ENCODE results near the gene MRPL44. TPM values are rescaled to one million over a fixed set of nuclear protein-coding genes. Genes with fewer than 3 reads are reported as not detected.

Gene MRPL44
- total RNA-seq, 2 experiments from 2014 or later: 39.1 to 41.3 TPM

GRCh38 chr2:223956300-223956699, 963 bp upstream of the MRPL44 start:
- CTCF ChIA-PET: interaction anchor here (2.3 kb wide), 1 partner anchor 38 kb away, joined by 8 read pairs; no protein-coding TSS in a partner anchor
- peak; percentile 28 for DNase-seq
- Mint-ChIP-seq H3K27ac (peak overlapping the region; percentile 50), H3K4me1 (ENCODE audit: low read depth) (peaks cover 74% of the 10 kb centered on the region), H3K36me3 (ENCODE audit: low read depth) (peaks cover 15% of the 10 kb centered on the region), H3K9me3 (no peaks in the 10 kb centered on the region), H3K4me3 (peak overlapping the region; percentile 19), H3K27me3 (ENCODE audit: low read depth) (no peaks in the 10 kb centered on the region)
- intact Hi-C loops (cut with micrococcal nuclease): loop anchor here (2.0 to 10.0 kb wide), 7 partner anchors 174 to 1091 kb away; partner anchors contain the start of genes ACSL3 and CUL3

DNA sequence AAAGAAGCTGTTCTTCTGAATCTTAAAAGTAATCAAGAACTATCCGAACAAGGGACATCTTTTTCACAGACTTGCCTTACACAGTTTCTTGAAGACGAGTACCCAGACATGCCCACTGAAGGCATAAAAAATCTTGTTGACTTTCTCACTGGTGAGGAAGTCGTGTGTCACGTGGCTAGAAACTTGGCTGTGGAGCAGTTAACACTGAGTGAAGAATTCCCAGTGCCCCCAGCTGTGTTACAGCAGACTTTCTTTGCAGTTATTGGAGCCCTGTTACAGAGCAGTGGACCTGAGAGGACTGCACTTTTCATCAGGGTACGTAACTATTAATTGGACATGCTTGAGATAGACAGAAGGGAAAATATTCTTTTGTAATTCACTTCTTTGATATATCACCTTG, 2.4 kb downstream of the MRPL44 start:
- Mint-ChIP-seq H3K4me3 (peak overlapping the region; percentile 13), H3K27me3 (ENCODE audit: low read depth) (no peaks in the 10 kb centered on the region), H3K27ac (peak overlapping the region; percentile 7), H3K36me3 (ENCODE audit: low read depth) (peaks cover 18% of the 10 kb centered on the region), H3K4me1 (ENCODE audit: low read depth) (peaks cover 73% of the 10 kb centered on the region), H3K9me3 (no peaks in the 10 kb centered on the region)
- intact Hi-C loops (cut with micrococcal nuclease): loop anchor here (5.0 to 10.0 kb wide), 6 partner anchors 177 to 1095 kb away; partner anchors contain the start of gene ACSL3
- CTCF ChIA-PET: interaction anchor here (4.3 kb wide), 1 partner anchor 11 kb away, joined by 35 read pairs; no protein-coding TSS in a partner anchor
- no peak for DNase-seq

GRCh38 chr2:223967981-223968380, 10.7 kb downstream of the MRPL44 start:
- CTCF ChIA-PET: interaction anchor here (0.6 to 6.2 kb wide), 5 partner anchors 20 to 317 kb away, joined by 3 to 187 read pairs (median 19); no protein-coding TSS in a partner anchor
- Mint-ChIP-seq H3K9me3 (no peaks in the 10 kb centered on the region), H3K27me3 (ENCODE audit: low read depth) (no peaks in the 10 kb centered on the region), H3K36me3 (ENCODE audit: low read depth) (peaks cover 12% of the 10 kb centered on the region), H3K27ac (no peak overlapping the region), H3K4me3 (no peak overlapping the region), H3K4me1 (ENCODE audit: low read depth) (peaks cover 19% of the 10 kb centered on the region)
- DNase-seq: no peak
- intact Hi-C loops (cut with micrococcal nuclease): loop anchor here (5.0 kb wide), 1 partner anchor 996 kb away; no protein-coding TSS in a partner anchor

GRCh38 chr2:223969315-223969714, 12.1 kb downstream of the MRPL44 start:
- DNase-seq: no peak
- H3K9me3 Mint-ChIP-seq: no peaks in the 10 kb centered on the region
- CTCF ChIA-PET: interaction anchor here (0.5 to 6.2 kb wide), 27 partner anchors 8 to 403 kb away, joined by 3 to 187 read pairs (median 4); partner anchors contain the start of gene SERPINE2
- peaks cover 14% of the 10 kb centered on the region for H3K4me1 Mint-ChIP-seq (ENCODE audit: low read depth)
- intact Hi-C loops (cut with micrococcal nuclease): loop anchor here (5.0 kb wide), 1 partner anchor 997 kb away; no protein-coding TSS in a partner anchor
- H3K4me3 Mint-ChIP-seq: no peak overlapping the region
- H3K36me3 Mint-ChIP-seq (ENCODE audit: low read depth): peaks cover 8% of the 10 kb centered on the region
- no peaks in the 10 kb centered on the region for H3K27me3 Mint-ChIP-seq (ENCODE audit: low read depth)
- no peak overlapping the region for H3K27ac Mint-ChIP-seq

DNA sequence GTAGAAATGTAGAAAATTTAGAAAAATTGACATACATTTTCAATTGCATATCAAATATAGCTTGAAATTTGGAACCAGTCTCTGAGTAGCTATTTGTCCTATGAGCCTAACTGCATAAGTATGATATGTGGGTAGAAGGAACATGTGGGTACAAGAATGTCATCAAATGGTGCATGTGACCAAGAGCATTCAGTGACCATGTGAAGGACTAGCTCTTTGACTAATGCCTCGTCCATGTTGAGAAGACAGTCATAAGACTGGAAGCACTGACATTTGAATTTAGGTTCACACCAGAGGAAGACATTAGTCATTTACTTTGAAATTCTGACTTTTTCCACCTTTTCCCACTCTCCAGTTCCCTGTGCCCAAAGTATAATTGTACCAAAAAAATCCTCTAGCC, 12.6 kb downstream of the MRPL44 start:
- Mint-ChIP-seq H3K36me3 (ENCODE audit: low read depth) (peaks cover 8% of the 10 kb centered on the region), H3K9me3 (no peaks in the 10 kb centered on the region), H3K27ac (no peak overlapping the region), H3K4me3 (no peak overlapping the region), H3K27me3 (ENCODE audit: low read depth) (no peaks in the 10 kb centered on the region), H3K4me1 (ENCODE audit: low read depth) (peaks cover 11% of the 10 kb centered on the region)
- CTCF ChIA-PET: interaction anchor here (0.5 to 6.2 kb wide), 43 partner anchors 9 to 430 kb away, joined by 3 to 187 read pairs (median 4); partner anchors contain the start of genes MRPL44 and SERPINE2
- no peak for DNase-seq
- intact Hi-C loops (cut with micrococcal nuclease): loop anchor here (1.0 to 5.0 kb wide), 11 partner anchors 23 to 998 kb away; partner anchors contain the start of gene SERPINE2

DNA sequence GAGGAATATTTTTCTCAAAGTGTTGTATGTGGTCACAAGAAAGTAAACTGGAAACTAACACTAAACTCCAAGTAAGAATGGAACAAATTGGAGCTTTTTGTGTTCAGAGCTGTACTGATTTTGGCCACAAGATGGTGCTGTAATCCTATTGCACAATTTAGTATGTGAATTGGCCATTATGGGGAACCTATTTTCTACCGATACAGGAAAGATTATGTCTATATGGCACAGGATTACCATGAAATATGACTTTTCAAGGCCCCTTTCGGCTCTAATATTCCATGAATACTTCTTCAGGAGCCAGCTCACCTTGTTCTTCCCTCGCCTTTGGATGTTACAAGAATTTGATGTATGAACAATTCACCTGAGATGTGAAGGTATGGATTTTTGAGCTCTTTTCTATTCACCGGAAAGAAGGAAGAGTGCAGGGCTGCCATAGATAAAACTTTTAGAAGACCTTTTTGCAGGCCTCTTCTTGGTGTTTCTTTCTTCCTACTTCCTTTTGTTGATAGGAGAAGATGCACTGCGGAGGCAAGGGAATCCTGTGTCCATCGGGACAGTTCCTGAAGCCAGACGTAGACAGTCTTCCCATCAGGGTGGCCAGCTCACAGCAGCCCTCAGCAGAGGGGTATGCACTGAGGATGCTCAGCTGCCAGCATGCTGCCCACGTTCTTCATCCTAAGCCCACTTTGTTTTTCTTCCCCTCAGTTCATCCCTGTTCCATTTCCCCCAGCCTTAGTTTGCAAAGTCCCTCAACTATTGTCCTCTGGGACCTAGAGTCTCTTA, 13.3 kb downstream of the MRPL44 start:
- no peak overlapping the region for H3K27ac Mint-ChIP-seq

GRCh38 chr2:223971731-223972130, 14.5 kb downstream of the MRPL44 start:
- Mint-ChIP-seq H3K36me3 (ENCODE audit: low read depth) (peaks cover 4% of the 10 kb centered on the region), H3K27ac (no peak overlapping the region), H3K27me3 (ENCODE audit: low read depth) (no peaks in the 10 kb centered on the region), H3K4me3 (no peak overlapping the region), H3K9me3 (no peaks in the 10 kb centered on the region), H3K4me1 (ENCODE audit: low read depth) (peaks cover 7% of the 10 kb centered on the region)
- DNase-seq: no peak
- intact Hi-C loops (cut with micrococcal nuclease): loop anchor here (5.0 kb wide), 2 partner anchors 171 to 811 kb away; no protein-coding TSS in a partner anchor
- CTCF ChIA-PET: interaction anchor here (0.6 to 6.2 kb wide), 15 partner anchors 8 to 398 kb away, joined by 3 to 187 read pairs (median 7); no protein-coding TSS in a partner anchor

More for the DNA sequence above, 13.3 kb downstream of the MRPL44 start:
- CTCF ChIA-PET: interaction anchor here (0.6 to 6.2 kb wide), 49 partner anchors 9 to 430 kb away, joined by 3 to 187 read pairs (median 4); partner anchors contain the start of genes MRPL44 and SERPINE2
- peak; percentile 77 for DNase-seq
- Mint-ChIP-seq H3K4me3 (no peak overlapping the region), H3K9me3 (no peaks in the 10 kb centered on the region), H3K4me1 (ENCODE audit: low read depth) (peaks cover 11% of the 10 kb centered on the region), H3K36me3 (ENCODE audit: low read depth) (peaks cover 7% of the 10 kb centered on the region), H3K27me3 (ENCODE audit: low read depth) (no peaks in the 10 kb centered on the region)
- intact Hi-C loops (cut with micrococcal nuclease): loop anchor here (1.0 to 5.0 kb wide), 10 partner anchors 23 to 812 kb away; partner anchors contain the start of gene SERPINE2

DNA sequence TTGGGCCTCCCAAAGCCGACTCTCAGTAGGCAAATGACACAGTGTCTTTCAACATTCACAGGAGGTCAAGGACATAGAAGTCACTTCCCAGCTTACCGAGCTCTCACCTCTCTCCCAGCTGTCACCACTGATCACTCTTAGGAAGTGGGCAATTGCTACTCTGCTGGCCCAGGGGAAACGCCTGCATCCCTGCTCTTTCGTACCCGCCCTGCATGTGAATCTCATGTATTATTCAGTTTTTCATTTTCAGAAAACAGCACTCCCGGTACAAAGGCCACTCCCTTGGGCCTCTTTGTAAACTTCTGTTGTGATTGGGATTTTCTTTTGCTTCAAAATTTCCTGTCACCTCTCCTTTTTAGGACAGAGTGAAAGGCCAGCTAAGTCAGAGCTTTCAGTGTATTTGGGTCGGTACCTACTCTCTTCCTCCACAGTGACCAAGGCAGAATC, 15.4 kb downstream of the MRPL44 start:
- Mint-ChIP-seq H3K36me3 (ENCODE audit: low read depth) (peaks cover 4% of the 10 kb centered on the region), H3K9me3 (no peaks in the 10 kb centered on the region), H3K27me3 (ENCODE audit: low read depth) (no peaks in the 10 kb centered on the region), H3K27ac (no peak overlapping the region), H3K4me3 (no peak overlapping the region), H3K4me1 (ENCODE audit: low read depth) (peaks cover 3% of the 10 kb centered on the region)
- DNase-seq: no peak
- intact Hi-C loops (cut with micrococcal nuclease): loop anchor here (5.0 kb wide), 2 partner anchors 170 to 810 kb away; no protein-coding TSS in a partner anchor
- CTCF ChIA-PET: interaction anchor here (1.0 to 6.2 kb wide), 7 partner anchors 20 to 397 kb away, joined by 3 to 187 read pairs (median 3); no protein-coding TSS in a partner anchor

GRCh38 chr2:223973606-223974005, 16.3 kb downstream of the MRPL44 start:
- Mint-ChIP-seq H3K36me3 (ENCODE audit: low read depth) (peaks cover 4% of the 10 kb centered on the region), H3K27me3 (ENCODE audit: low read depth) (no peaks in the 10 kb centered on the region), H3K4me3 (no peak overlapping the region), H3K27ac (no peak overlapping the region), H3K4me1 (ENCODE audit: low read depth) (peaks cover 3% of the 10 kb centered on the region), H3K9me3 (no peaks in the 10 kb centered on the region)
- CTCF ChIA-PET: interaction anchor here (0.6 to 1.3 kb wide), 2 partner anchors 19 to 294 kb away, joined by 3 read pairs; no protein-coding TSS in a partner anchor
- DNase-seq: no peak
- intact Hi-C loops (cut with micrococcal nuclease): loop anchor here (5.0 kb wide), 2 partner anchors 169 to 809 kb away; no protein-coding TSS in a partner anchor

DNA sequence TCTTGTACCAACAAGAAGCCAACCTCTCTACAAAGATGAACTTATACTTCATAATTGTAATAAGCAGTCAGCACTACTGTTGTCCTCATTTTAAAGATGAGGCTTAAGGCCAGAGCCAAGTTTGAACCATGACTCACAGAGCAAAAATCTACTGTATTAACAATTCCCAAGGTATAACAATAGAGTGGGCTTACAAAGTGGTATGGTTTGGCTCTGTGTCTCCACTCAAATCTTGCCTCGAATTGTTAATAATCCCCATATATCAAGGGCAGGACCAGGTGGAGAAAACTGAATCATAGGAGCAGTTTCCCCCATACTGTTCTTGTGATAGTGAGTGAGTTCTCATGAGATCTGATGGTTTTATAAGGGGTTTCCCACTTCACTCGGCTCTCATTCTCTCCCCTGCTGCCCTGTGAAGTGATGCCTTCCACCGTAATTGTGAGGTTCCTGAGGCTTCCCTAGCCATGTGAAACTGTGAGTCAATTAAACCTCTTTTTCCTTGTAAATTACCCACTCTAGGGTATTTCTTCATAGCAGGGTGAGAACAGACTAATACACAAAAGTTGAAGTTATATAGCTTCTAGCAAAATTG, 19.5 kb downstream of the MRPL44 start:
- no peak overlapping the region for H3K4me3 Mint-ChIP-seq
- no peaks in the 10 kb centered on the region for H3K4me1 Mint-ChIP-seq (ENCODE audit: low read depth)
- H3K36me3 Mint-ChIP-seq (ENCODE audit: low read depth): peaks cover 2% of the 10 kb centered on the region
- CTCF ChIA-PET: interaction anchor here (1.2 kb wide), 1 partner anchor 308 kb away, joined by 4 read pairs; no protein-coding TSS in a partner anchor
- H3K9me3 Mint-ChIP-seq: no peaks in the 10 kb centered on the region
- no peaks in the 10 kb centered on the region for H3K27me3 Mint-ChIP-seq (ENCODE audit: low read depth)
- no peak for DNase-seq
- intact Hi-C loops (cut with micrococcal nuclease): no loop called here
- H3K27ac Mint-ChIP-seq: no peak overlapping the region

GRCh38 chr2:223978451-223978850, 21.2 kb downstream of the MRPL44 start:
- H3K27ac Mint-ChIP-seq: no peak overlapping the region
- H3K4me3 Mint-ChIP-seq: no peak overlapping the region
- H3K9me3 Mint-ChIP-seq: no peaks in the 10 kb centered on the region
- intact Hi-C loops (cut with micrococcal nuclease): no loop called here
- DNase-seq: no peak
- H3K27me3 Mint-ChIP-seq (ENCODE audit: low read depth): no peaks in the 10 kb centered on the region
- H3K36me3 Mint-ChIP-seq (ENCODE audit: low read depth): peaks cover 10% of the 10 kb centered on the region
- H3K4me1 Mint-ChIP-seq (ENCODE audit: low read depth): no peaks in the 10 kb centered on the region
- CTCF ChIA-PET: interaction anchor here (3.8 kb wide), 1 partner anchor 8 kb away, joined by 18 read pairs; no protein-coding TSS in a partner anchor

Measured in activated naive CD4-positive, alpha-beta T cell treated with anti-CD3 and anti-CD28 coated beads for 36 hours (primary cell).